Peyer's patch (tissue), 4 donors: Measurements from ENCODE around the gene LMAN2L.

ENCODE experiments used
- POLR2A ChIP-seq, 2 donors: fragments of 450-650 bp; IDR thresholded peaks; one replicate each; pipeline ENCODE4 v1.5.1; 2017; ENCODE audit warnings: antibody characterized with exemption in 2 of 2, mild to moderate bottlenecking in 2 of 2, moderate library complexity in 2 of 2
- TF ChIP-seq, protein P1 (sequence below), 6 experiments: fragments of 450-650 bp in 4 of 6; fragments of 200-600 bp in 2 of 6; sonication (generic) in 1 of 6; IDR thresholded peaks; one replicate each; pipeline ENCODE4 v1.5.1; 2017 to 2019; ENCODE audit warnings: antibody characterized with exemption in 6 of 6, mild to moderate bottlenecking in 3 of 6, moderate library complexity in 1 of 6

DNA sequence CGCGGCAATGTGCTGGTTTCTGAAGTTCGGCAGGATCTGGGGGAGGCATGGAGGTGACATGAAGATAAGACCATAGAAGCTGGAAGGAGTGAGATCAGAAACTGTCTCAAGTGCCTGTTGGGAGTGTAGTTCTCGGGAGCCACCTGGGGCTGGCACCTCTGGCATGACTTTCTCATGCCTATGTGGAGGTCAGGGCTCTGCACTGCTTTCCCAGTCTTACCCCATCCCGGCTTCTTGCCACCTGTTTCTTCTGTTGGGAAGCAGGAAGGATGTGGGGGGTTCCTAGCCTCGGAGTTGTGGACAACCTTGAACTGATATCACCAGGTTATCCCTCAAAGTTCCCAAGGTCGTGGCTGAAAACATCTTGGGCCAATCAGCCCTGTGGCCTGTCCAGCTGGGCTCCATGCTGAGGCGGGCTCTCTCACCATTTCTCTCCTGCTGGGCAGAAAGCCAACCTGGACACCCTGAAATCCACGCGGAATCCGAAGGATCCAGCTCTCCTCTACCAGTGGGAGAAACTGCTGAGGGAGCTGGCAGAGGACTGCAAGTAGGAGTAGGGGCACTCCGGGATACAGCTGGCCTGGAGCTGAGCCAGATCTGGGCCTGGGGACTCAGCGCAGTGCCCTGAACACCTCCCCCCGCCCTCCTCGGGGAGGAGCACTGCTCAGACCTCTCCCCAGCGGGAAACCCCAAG lies 54.8 kb downstream of the LMAN2L start:
- TF ChIP-seq, protein P1, sequence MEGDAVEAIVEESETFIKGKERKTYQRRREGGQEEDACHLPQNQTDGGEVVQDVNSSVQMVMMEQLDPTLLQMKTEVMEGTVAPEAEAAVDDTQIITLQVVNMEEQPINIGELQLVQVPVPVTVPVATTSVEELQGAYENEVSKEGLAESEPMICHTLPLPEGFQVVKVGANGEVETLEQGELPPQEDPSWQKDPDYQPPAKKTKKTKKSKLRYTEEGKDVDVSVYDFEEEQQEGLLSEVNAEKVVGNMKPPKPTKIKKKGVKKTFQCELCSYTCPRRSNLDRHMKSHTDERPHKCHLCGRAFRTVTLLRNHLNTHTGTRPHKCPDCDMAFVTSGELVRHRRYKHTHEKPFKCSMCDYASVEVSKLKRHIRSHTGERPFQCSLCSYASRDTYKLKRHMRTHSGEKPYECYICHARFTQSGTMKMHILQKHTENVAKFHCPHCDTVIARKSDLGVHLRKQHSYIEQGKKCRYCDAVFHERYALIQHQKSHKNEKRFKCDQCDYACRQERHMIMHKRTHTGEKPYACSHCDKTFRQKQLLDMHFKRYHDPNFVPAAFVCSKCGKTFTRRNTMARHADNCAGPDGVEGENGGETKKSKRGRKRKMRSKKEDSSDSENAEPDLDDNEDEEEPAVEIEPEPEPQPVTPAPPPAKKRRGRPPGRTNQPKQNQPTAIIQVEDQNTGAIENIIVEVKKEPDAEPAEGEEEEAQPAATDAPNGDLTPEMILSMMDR (IDR thresholded peaks at IDR 0.05) = no peak
- TF ChIP-seq POLR2A (IDR thresholded peaks at IDR 0.05) = no peak
